ENCODE results near the gene CEP104. TPM values are rescaled to one million over a fixed set of nuclear protein-coding genes. Genes with fewer than 3 reads are reported as not detected.

CEP104 gene
- polyA plus RNA-seq, 2 of the 4 experiments (the other 2 are of a cell fraction), result 14.5 to 28.8 TPM

DNA sequence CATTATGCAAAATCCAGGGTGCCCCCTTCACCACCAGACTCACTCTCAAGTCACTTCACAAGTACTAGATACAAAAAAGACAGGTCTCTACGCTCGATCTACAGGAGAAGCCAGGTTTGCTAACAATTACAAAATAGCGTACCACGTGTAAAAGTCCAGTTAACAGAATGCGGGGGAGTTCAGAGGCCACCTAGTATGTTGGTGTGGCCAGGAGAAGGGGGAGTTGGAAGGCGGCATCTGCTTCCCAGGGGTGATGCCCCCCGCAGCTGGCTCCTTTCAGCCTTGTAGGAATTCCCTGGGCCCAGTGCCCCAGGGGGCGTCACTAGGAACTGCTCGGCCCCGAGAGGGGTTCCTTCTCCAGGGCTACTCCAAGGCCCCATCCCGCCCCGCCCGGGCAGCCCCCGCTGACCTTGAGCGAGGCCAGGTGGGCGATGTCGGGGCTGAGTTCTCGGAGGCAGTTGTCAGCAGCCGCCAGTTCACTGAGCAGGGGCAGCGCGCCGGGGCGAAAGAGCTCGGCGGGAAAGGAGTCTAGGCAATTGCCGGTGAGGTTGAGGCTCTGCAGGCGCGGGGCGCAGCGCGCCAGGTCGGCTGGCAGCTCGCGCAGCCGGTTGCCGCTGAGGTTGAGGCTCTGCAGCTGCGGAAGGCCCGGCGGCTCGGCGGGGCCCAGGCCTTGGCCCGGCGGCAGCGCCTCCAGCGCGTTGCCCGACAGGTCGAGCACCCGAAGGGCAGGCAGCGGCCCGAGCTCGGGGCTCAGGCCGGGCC is 61.4 kb downstream of the CEP104 start:
- FAIRE-seq (no peak), ATAC-seq (peak in 1 of 2 experiments; percentile 33; a peak in 1 of 6 replicates), DNase-seq (ENCODE audit: low read depth in 1 of 2, low spot score in 1 of 2) (no peak)
- Histone ChIP-seq H3K27ac (peak overlapping the region; percentile 83 to 87), H3K4me1 (peaks cover 18% of the 10 kb centered on the region; the same call in 2 of the 3 replicates), H3K9me3 (no peaks in the 10 kb centered on the region), H3K4me2 (peak overlapping the region; percentile 97), H3K4me3 (peak overlapping the region; percentile 79)
- no peak for TF ChIP-seq HDAC2 (IDR thresholded peaks at IDR 0.05)
- no peak for TF ChIP-seq NPAS2 (CRISPR knock-in tag; IDR thresholded peaks at IDR 0.05; ENCODE audit: borderline replicate concordance)
- no peak for TF ChIP-seq FOXS1 (CRISPR knock-in tag; IDR thresholded peaks at IDR 0.05)
- TF ChIP-seq HOXB13 (CRISPR knock-in tag; IDR thresholded peaks at IDR 0.05; ENCODE audit: low read depth), result no peak
- TF ChIP-seq RARB (CRISPR knock-in tag; IDR thresholded peaks at IDR 0.05), result no peak
- no peak for TF ChIP-seq PHF8 (IDR thresholded peaks at IDR 0.05; ENCODE audit: borderline replicate concordance, low read depth)
- TF ChIP-seq KDM5A (IDR thresholded peaks at IDR 0.05), result no peak
- TF ChIP-seq MAZ (IDR thresholded peaks at IDR 0.05; ENCODE audit: borderline replicate concordance, low read depth, low read length), result no peak
- no peak for TF ChIP-seq MYC (IDR thresholded peaks at IDR 0.05; ENCODE audit: borderline replicate concordance, low read length)
- TF ChIP-seq FOSL2 (IDR thresholded peaks at IDR 0.05), result no peak
- TF ChIP-seq FOSL2 (CRISPR knock-in tag; IDR thresholded peaks at IDR 0.05), result no peak
- 23% methylated on average over 7 of the region's 53 CpGs for WGBS (ENCODE audit: missing lambda C conversion rate)
- POLR2A ChIA-PET, result interaction anchor here (0.8 to 1.0 kb wide), 3 partner anchors 8 to 62 kb away, joined by 3 to 4 read pairs (median 3); partner anchors contain the start of genes CEP104 and DFFB
- CTCF ChIA-PET, result interaction anchor here (1.2 to 2.3 kb wide), 4 partner anchors 8 to 100 kb away, joined by 3 to 9 read pairs (median 5); no protein-coding TSS in a partner anchor

DNA sequence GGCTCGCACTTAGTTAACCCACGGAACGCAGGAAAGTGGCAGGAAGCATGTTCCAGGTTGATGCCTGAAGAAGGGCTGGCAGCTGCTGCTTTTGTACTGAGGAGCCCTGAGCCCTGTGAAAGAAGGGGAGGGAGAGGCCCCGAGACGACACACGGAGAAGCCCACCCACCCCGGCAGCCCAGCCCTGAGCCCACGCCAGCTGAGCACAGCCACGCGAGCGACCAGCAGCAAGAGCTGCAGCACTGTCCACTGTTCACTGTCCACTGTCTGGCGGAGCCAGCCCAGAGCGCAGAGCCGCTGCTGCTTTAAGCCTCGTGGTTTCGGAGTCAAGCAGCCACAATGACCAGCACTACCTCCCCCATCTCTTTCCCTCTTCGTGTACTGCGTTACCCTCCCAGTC is 66.1 kb downstream of the CEP104 start:
- Histone ChIP-seq H3K4me3 (no peak overlapping the region), H3K4me2 (no peak overlapping the region), H3K4me1 (peaks cover 14% of the 10 kb centered on the region; the same call in 2 of the 3 replicates), H3K27ac (no peak overlapping the region), H3K9me3 (no peaks in the 10 kb centered on the region)
- FAIRE-seq (no peak), ATAC-seq (no peak), DNase-seq (ENCODE audit: low read depth in 1 of 2, low spot score in 1 of 2) (no peak)
- TF ChIP-seq ZC3H11A (IDR thresholded peaks at IDR 0.05) (no peak), POLR2A (IDR thresholded peaks at IDR 0.05; ENCODE audit: low read length) (no peak), ZFP36 (IDR thresholded peaks at IDR 0.05; ENCODE audit: borderline replicate concordance, partially characterized antibody) (no peak), JUNB (IDR thresholded peaks at IDR 0.05) (no peak), HEYL (CRISPR knock-in tag; IDR thresholded peaks at IDR 0.05) (no peak), RNF2 (IDR thresholded peaks at IDR 0.05; ENCODE audit: borderline replicate concordance, low read depth) (no peak), TFCP2L1 (CRISPR knock-in tag; IDR thresholded peaks at IDR 0.05) (no peak), NPAS2 (CRISPR knock-in tag; IDR thresholded peaks at IDR 0.05; ENCODE audit: borderline replicate concordance) (no peak)
- CTCF ChIA-PET, result interaction anchor here (1.5 kb wide), 1 partner anchor 15 kb away, joined by 5 read pairs; no protein-coding TSS in a partner anchor
- 96% methylated on average over 12 of the region's 18 CpGs for WGBS (ENCODE audit: missing lambda C conversion rate)
- POLR2A ChIA-PET, result no interaction called here

DNA sequence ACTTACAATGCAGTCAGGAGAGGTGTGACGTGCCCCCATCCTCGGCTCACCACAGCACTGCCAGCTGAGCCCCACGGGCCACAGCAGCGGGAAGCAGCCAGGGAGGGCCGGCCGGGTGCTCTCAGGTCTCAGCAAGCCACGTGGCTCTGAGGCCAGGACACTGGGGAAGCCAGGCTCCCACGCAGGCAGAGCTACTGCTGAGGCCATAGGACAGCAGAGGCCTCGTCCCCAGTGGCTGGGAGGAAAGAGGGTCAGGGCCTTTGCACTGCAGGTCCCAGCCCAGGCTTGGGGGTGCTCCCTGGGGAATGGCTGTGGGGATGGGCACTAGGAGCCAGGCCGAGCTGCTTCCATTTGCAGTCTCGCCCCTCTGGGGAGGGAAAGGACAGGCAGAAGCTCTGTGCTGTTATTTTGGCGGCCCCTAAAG is 66.5 kb downstream of the CEP104 start:
- POLR2A ChIA-PET, result no interaction called here
- FAIRE-seq (no peak), ATAC-seq (no peak), DNase-seq (ENCODE audit: low read depth in 1 of 2, low spot score in 1 of 2) (no peak)
- no peak overlapping the region for H3K27ac ChIP-seq
- H3K4me3 ChIP-seq, result no peak overlapping the region
- 87% methylated on average over 5 of the region's 12 CpGs for WGBS (ENCODE audit: missing lambda C conversion rate)
- no peaks in the 10 kb centered on the region for H3K9me3 ChIP-seq
- H3K4me2 ChIP-seq, result no peak overlapping the region
- CTCF ChIA-PET, result interaction anchor here (1.5 kb wide), 1 partner anchor 15 kb away, joined by 5 read pairs; no protein-coding TSS in a partner anchor
- peaks cover 14% of the 10 kb centered on the region; the same call in 2 of the 3 replicates for H3K4me1 ChIP-seq
- TF ChIP-seq NR3C1 (IDR thresholded peaks at IDR 0.05) (no peak), MAFK (IDR thresholded peaks at IDR 0.05; ENCODE audit: partially characterized antibody) (no peak), ESRRA (IDR thresholded peaks at IDR 0.05; ENCODE audit: borderline replicate concordance, low read length) (no peak), ZSCAN20 (CRISPR knock-in tag; IDR thresholded peaks at IDR 0.05) (no peak), EP300 (IDR thresholded peaks at IDR 0.05) (no peak), BHLHE40 (IDR thresholded peaks at IDR 0.05; ENCODE audit: low read depth, low read length) (no peak), CHD2 (IDR thresholded peaks at IDR 0.05; ENCODE audit: low read length, partially characterized antibody) (no peak), JUN (IDR thresholded peaks at IDR 0.05) (no peak), POLR2AphosphoS2 (conservative IDR thresholded peaks at IDR 0.05; ENCODE audit: low read length) (no peak), EHF (CRISPR knock-in tag; IDR thresholded peaks at IDR 0.05) (no peak), HOXB13 (CRISPR knock-in tag; IDR thresholded peaks at IDR 0.05; ENCODE audit: low read depth) (no peak), JUNB (IDR thresholded peaks at IDR 0.05) (no peak), NFE2L2 (conservative IDR thresholded peaks at IDR 0.05; ENCODE audit: low read length) (no peak), CBX2 (IDR thresholded peaks at IDR 0.05; ENCODE audit: borderline replicate concordance, low read depth) (no peak), CEBPB (IDR thresholded peaks at IDR 0.05) (no peak), TFCP2L1 (CRISPR knock-in tag; IDR thresholded peaks at IDR 0.05) (no peak)
- TF ChIP-seq, protein P1, sequence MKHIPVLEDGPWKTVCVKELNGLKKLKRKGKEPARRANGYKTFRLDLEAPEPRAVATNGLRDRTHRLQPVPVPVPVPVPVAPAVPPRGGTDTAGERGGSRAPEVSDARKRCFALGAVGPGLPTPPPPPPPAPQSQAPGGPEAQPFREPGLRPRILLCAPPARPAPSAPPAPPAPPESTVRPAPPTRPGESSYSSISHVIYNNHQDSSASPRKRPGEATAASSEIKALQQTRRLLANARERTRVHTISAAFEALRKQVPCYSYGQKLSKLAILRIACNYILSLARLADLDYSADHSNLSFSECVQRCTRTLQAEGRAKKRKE (CRISPR knock-in tag; IDR thresholded peaks at IDR 0.05; ENCODE audit: low read depth), result no peak
- TF ChIP-seq, protein P2, sequence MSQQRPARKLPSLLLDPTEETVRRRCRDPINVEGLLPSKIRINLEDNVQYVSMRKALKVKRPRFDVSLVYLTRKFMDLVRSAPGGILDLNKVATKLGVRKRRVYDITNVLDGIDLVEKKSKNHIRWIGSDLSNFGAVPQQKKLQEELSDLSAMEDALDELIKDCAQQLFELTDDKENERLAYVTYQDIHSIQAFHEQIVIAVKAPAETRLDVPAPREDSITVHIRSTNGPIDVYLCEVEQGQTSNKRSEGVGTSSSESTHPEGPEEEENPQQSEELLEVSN (IDR thresholded peaks at IDR 0.05; ENCODE audit: borderline replicate concordance, low read depth), result no peak
- TF ChIP-seq, protein P3, sequence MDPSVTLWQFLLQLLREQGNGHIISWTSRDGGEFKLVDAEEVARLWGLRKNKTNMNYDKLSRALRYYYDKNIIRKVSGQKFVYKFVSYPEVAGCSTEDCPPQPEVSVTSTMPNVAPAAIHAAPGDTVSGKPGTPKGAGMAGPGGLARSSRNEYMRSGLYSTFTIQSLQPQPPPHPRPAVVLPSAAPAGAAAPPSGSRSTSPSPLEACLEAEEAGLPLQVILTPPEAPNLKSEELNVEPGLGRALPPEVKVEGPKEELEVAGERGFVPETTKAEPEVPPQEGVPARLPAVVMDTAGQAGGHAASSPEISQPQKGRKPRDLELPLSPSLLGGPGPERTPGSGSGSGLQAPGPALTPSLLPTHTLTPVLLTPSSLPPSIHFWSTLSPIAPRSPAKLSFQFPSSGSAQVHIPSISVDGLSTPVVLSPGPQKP (IDR thresholded peaks at IDR 0.05; ENCODE audit: low read depth, low read length), result no peak
